HCT116 (cell line): Measurements from ENCODE around the gene RET. TPM values are rescaled to one million over a fixed set of nuclear protein-coding genes. Genes with fewer than 3 reads are reported as not detected.

Experiments
- ATAC-seq: fragments of 200-7000 bp; cut with Tn5 transposase; 2 replicates; pipeline ENCODE4 v1.9.1; 2020; ENCODE audit warnings: mild to moderate bottlenecking, moderate library complexity
- BruUV-seq: library from RNA; stranded (reverse); fragments of 400-500 nt; replicated peaks from 2 replicates; lab custom pipeline; 2021; lab: Mats Ljungman, UMichigan
- CTCF ChIA-PET: fragments of 300-600 bp; sonication (Branson Sonifier 250); formaldehyde crosslinking; loops from one replicate; lab custom pipeline; 2021; ENCODE audit warnings: antibody characterized with exemption; lab: Charles Lee
- POLR2A ChIA-PET: fragments of 300-600, 350-600 bp; sonication (Branson Sonifier 250); formaldehyde crosslinking; loops from one replicate; lab custom pipeline; 2021; ENCODE audit warnings: antibody characterized with exemption; lab: Charles Lee
- RAD21 ChIA-PET, 2 experiments: fragments of 300-600 bp; sonication (Branson Sonifier 250); formaldehyde crosslinking; loops; one replicate each; lab custom pipeline; 2023; ENCODE audit warnings: low total read pairs in 2 of 2; ENCODE audit not compliant: uncharacterized antibody in 2 of 2, unreplicated experiment in 2 of 2, low non-redundant PET in 1 of 2; lab: Charles Lee
- DNase-seq: peaks from one replicate; pipeline ENCODE4 v3.0.0-alpha.2; 2010; ENCODE audit warnings: low read depth, low spot score
- H2AFZ ChIP-seq: fragments of 200-600 bp; shearing (Covaris generic), sonication (generic); 2 replicates; pipeline ENCODE4 v1.6.1; 2017; ENCODE audit warnings: low read depth, mixed run types, mixed read lengths, antibody characterized with exemption, low read length; ENCODE audit not compliant: poor library complexity, severe bottlenecking
- H3K27ac ChIP-seq: 2 replicates; pipeline ENCODE4 v1.5.1; 2012; ENCODE audit warnings: low read depth, low read length
- H3K27me3 ChIP-seq: fragments of 200-600 bp; sonication (generic); 2 replicates; pipeline ENCODE4 v1.6.1; 2016; ENCODE audit warnings: mixed run types, low read length, mixed read lengths; ENCODE audit not compliant: insufficient read depth
- H3K36me3 ChIP-seq, 2 experiments: fragments of 200-500 bp in 1 of 2; fragments of 200-600 bp in 1 of 2; sonication (Bioruptor generic) in 1 of 2; sonication (generic) in 1 of 2; 2 replicates each; pipeline versions ENCODE4 v1.5.1 to v1.6.1; 2014 to 2016; ENCODE audit warnings: low read length in 2 of 2, inconsistent platforms in 1 of 2, mixed read lengths in 1 of 2, mixed run types in 1 of 2; ENCODE audit not compliant: insufficient read depth in 2 of 2, control insufficient read depth in 1 of 2
- H3K4me1 ChIP-seq, 2 experiments: fragments of 200-600 bp in 1 of 2; sonication (generic) in 1 of 2; 2 replicates each; pipeline versions ENCODE4 v1.5.1 to v1.6.1; 2012 to 2017; ENCODE audit warnings: low read length in 2 of 2, inconsistent platforms in 1 of 2, mild to moderate bottlenecking in 1 of 2, mixed read lengths in 1 of 2, mixed run types in 1 of 2, moderate library complexity in 1 of 2; ENCODE audit not compliant: insufficient read depth in 2 of 2, control insufficient read depth in 1 of 2
- H3K4me2 ChIP-seq: fragments of 200-600 bp; sonication (generic); 2 replicates; pipeline ENCODE4 v1.6.1; 2017; ENCODE audit warnings: mixed run types, low read length, mixed read lengths
- H3K4me3 ChIP-seq, 2 experiments: fragments of 200-600 bp in 1 of 2; sonication (generic) in 1 of 2; replicated peaks in 1 of 2; 2 replicates each; pipeline ENCODE4 v1.5.1; 2011 to 2016; ENCODE audit warnings: low read length in 2 of 2, control low read depth in 1 of 2, low read depth in 1 of 2, mild to moderate bottlenecking in 1 of 2, mixed read lengths in 1 of 2, mixed run types in 1 of 2
- H3K79me2 ChIP-seq: fragments of 200-600 bp; sonication (generic); 2 replicates; pipeline ENCODE4 v1.6.1; 2017; ENCODE audit warnings: mild to moderate bottlenecking, mixed run types, low read length, moderate library complexity, mixed read lengths; ENCODE audit not compliant: insufficient read depth
- H3K9ac ChIP-seq: fragments of 200-600 bp; sonication (generic); 2 replicates; pipeline ENCODE4 v1.6.1; 2016; ENCODE audit warnings: low read length, mixed read lengths
- H3K9me2 ChIP-seq: fragments of 200-600 bp; sonication (generic), shearing (Covaris generic); 2 replicates; pipeline ENCODE4 v1.6.1; 2017; ENCODE audit warnings: mixed run types, mild to moderate bottlenecking, moderate library complexity; ENCODE audit not compliant: insufficient read depth
- H3K9me3 ChIP-seq, 2 experiments: fragments of 200-500 bp in 1 of 2; fragments of 200-600 bp in 1 of 2; sonication (Bioruptor generic) in 1 of 2; sonication (generic) in 1 of 2; 2 replicates each; pipeline ENCODE4 v1.6.1; 2014 to 2017; ENCODE audit warnings: low read length in 2 of 2, mixed read lengths in 2 of 2, inconsistent platforms in 1 of 2, low read depth in 1 of 2, mild to moderate bottlenecking in 1 of 2, mixed run types in 1 of 2, moderate library complexity in 1 of 2; ENCODE audit not compliant: control insufficient read depth in 1 of 2, insufficient read depth in 1 of 2
- H4K20me1 ChIP-seq: fragments of 200-600 bp; sonication (generic), shearing (Covaris generic); 2 replicates; pipeline ENCODE4 v1.6.1; 2017; ENCODE audit warnings: mixed run types, mild to moderate bottlenecking, moderate library complexity; ENCODE audit not compliant: insufficient read depth
- CBX3 ChIP-seq: IDR thresholded peaks from 2 replicates; pipeline ENCODE4 v1.6.1; 2012; ENCODE audit warnings: low read depth
- CEBPB ChIP-seq: IDR thresholded peaks from 2 replicates; pipeline ENCODE4 v1.6.1; 2012; ENCODE audit warnings: low read depth
- CTCF ChIP-seq, 3 experiments: fragments of 200-600 bp in 1 of 3; sonication (generic) in 1 of 3; IDR thresholded peaks in 2 of 3; conservative IDR thresholded peaks in 1 of 3; 2 replicates each; pipeline ENCODE4 v1.5.1; 2012 to 2017; ENCODE audit warnings: low read depth in 2 of 3, low read length in 2 of 3, antibody characterized with exemption in 1 of 3, borderline replicate concordance in 1 of 3, control low read depth in 1 of 3, mild to moderate bottlenecking in 1 of 3, mixed read lengths in 1 of 3, mixed run types in 1 of 3, moderate library complexity in 1 of 3; ENCODE audit not compliant: insufficient read depth in 1 of 3
- EGR1 ChIP-seq: IDR thresholded peaks from 2 replicates; pipeline ENCODE4 v1.6.1; 2012; ENCODE audit warnings: low read depth
- ELF1 ChIP-seq: IDR thresholded peaks from 2 replicates; pipeline ENCODE4 v1.6.1; 2012; ENCODE audit warnings: low read depth, borderline replicate concordance
- FOSL1 ChIP-seq: IDR thresholded peaks from 2 replicates; pipeline ENCODE4 v1.6.1; 2012; ENCODE audit warnings: low read depth
- JUND ChIP-seq: IDR thresholded peaks from 2 replicates; pipeline ENCODE4 v1.6.1; 2012
- POLR2A ChIP-seq: IDR thresholded peaks from 2 replicates; pipeline ENCODE4 v1.7.0; 2011; ENCODE audit warnings: borderline replicate concordance; ENCODE audit not compliant: insufficient read depth, insufficient read length; ENCODE audit errors: extremely low read depth
- POLR2AphosphoS5 ChIP-seq: IDR thresholded peaks from 2 replicates; pipeline ENCODE4 v1.6.1; 2011; ENCODE audit warnings: mild to moderate bottlenecking, low read depth, low read length, moderate library complexity
- RAD21 ChIP-seq: IDR thresholded peaks from 2 replicates; pipeline ENCODE4 v1.6.1; 2012; ENCODE audit warnings: low read depth, mild to moderate bottlenecking
- REST ChIP-seq: IDR thresholded peaks from 2 replicates; pipeline ENCODE4 v1.6.1; 2012; ENCODE audit warnings: low read depth
- SP1 ChIP-seq: IDR thresholded peaks from 2 replicates; pipeline ENCODE4 v1.6.1; 2012; ENCODE audit warnings: low read depth
- SRF ChIP-seq: IDR thresholded peaks from 2 replicates; pipeline ENCODE4 v1.6.1; 2012; ENCODE audit warnings: low read depth
- TCF7L2 ChIP-seq: IDR thresholded peaks from 2 replicates; pipeline ENCODE4 v1.7.0; 2011; ENCODE audit warnings: borderline replicate concordance, inconsistent platforms; ENCODE audit not compliant: insufficient read depth, insufficient read length; ENCODE audit errors: extremely low read depth
- YY1 ChIP-seq: IDR thresholded peaks from 2 replicates; pipeline ENCODE4 v1.6.1; 2011; ENCODE audit warnings: low read length, low read depth, moderate library complexity, mild to moderate bottlenecking; ENCODE audit not compliant: insufficient replicate concordance; ENCODE audit errors: extremely low read depth
- intact Hi-C: fragments of 100-400 bp; cut with micrococcal nuclease; formaldehyde crosslinking; loops from 2 replicates; pipeline ENCODE4 v1.10.0; 2022
- total RNA-seq: library from RNA; stranded (reverse); gene quantifications from one replicate; pipeline ENCODE4 v1.2.1, GENCODE V29; 2021; ENCODE audit not compliant: unreplicated experiment
- TF ChIP-seq, protein P1 (sequence below): IDR thresholded peaks from 2 replicates; pipeline ENCODE4 v1.6.1; 2012
- TF ChIP-seq, protein P2 (sequence below): IDR thresholded peaks from 2 replicates; pipeline ENCODE4 v1.6.1; 2012

RET gene
- total RNA-seq, 1 experiment from 2014 or later, result 5.9 TPM

DNA sequence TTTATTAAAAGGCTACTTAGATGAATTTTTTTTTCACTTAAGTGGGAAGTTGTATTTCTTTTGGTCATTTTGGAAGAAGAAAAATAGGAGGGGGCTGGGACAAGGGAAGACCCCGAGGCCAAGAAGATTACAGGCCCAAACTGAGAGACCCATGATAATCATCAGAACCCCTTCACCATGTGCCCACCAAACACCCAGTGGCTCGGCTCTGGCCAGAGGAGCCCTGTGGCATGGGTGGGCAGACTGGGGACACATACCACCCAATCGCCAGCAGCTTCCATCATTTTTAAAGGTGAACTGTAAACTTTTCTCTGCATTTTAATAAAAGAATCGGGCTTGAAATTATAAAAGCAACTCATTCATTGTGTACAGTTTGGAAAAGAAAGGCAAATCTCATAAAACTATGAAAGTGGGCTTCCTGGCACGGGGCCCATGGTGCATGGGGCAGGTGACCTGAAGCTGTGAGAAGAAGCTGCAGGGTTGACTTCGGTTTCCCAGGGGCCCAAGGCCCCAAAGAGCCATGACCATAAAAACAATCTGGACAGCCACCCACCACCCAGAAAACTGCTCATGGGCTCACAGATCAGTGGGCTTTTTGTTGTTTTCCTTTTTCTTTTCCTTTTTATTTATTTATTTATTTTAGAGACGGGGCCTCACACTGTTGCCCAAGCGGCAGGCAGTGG, 29.4 kb upstream of the RET start:
- ChIA-PET POLR2A (no interaction called here), RAD21 (no interaction called here), CTCF (no interaction called here)
- intact Hi-C loops, result no loop called here
- no peak for ATAC-seq
- Histone ChIP-seq H3K27ac (no peak overlapping the region), H3K9me3 (no peaks in the 10 kb centered on the region), H3K79me2 (no peaks in the 10 kb centered on the region), H3K4me2 (no peak overlapping the region), H3K27me3 (peaks cover 22% of the 10 kb centered on the region), H3K4me1 (no peaks in the 10 kb centered on the region), H3K9me2 (no peaks in the 10 kb centered on the region), H2AFZ (no peak overlapping the region), H3K4me3 (no peak overlapping the region), H4K20me1 (no peaks in the 10 kb centered on the region), H3K9ac (no peak overlapping the region), H3K36me3 (no peaks in the 10 kb centered on the region)
- DNase-seq, result no peak
- BruUV-seq, result no TSS peak
- TF ChIP-seq FOSL1 (no peak), YY1 (no peak), EGR1 (no peak), CTCF (IDR thresholded peaks at IDR 0.05 in 2 of 3, conservative IDR thresholded peaks at IDR 0.05 in 1 of 3; ENCODE audit: borderline replicate concordance in 1 of 3, insufficient read depth in 1 of 3, low read depth in 2 of 3, low read length in 2 of 3) (no peak), POLR2AphosphoS5 (no peak), TCF7L2 (no peak), JUND (no peak), SP1 (no peak), SRF (no peak), POLR2A (no peak), REST (no peak), CBX3 (no peak), RAD21 (no peak), ELF1 (no peak), CEBPB (no peak)
- TF ChIP-seq, protein P1, sequence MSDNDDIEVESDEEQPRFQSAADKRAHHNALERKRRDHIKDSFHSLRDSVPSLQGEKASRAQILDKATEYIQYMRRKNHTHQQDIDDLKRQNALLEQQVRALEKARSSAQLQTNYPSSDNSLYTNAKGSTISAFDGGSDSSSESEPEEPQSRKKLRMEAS, result no peak
- TF ChIP-seq, protein P2, sequence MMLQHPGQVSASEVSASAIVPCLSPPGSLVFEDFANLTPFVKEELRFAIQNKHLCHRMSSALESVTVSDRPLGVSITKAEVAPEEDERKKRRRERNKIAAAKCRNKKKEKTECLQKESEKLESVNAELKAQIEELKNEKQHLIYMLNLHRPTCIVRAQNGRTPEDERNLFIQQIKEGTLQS, result no peak
